Cerebellar cortex (tissue), 1 donor: ENCODE results near the gene ZSCAN26.

Experiments
- DNase-seq: peaks from one replicate; pipeline ENCODE4 v3.0.0-alpha.2; 2015; ENCODE audit warnings: low spot score

ZSCAN26 gene

GRCh38 chr6:28266962-28267694 lies at the start of gene ZSCAN26:
ZSCAN26 (plus strand) TSS chr6:28267143; CDS start chr6:28271920, 4,777 bp downstream.
- DNase-seq = peak; percentile 93

- no peak for DNase-seq
These were observed 49.1 kb upstream of the ZSCAN26 start for GRCh38 chr6:28217890-28218289.

GRCh38 chr6:28218312-28219248 lies 48.4 kb upstream of the ZSCAN26 start:
- DNase-seq = peak; percentile 60

GRCh38 chr6:28220257-28221133 lies 46.4 kb upstream of the ZSCAN26 start:
- peak; percentile 18 for DNase-seq

- DNase-seq = no peak
These were observed 42.5 kb upstream of the ZSCAN26 start for GRCh38 chr6:28224131-28225055.

- DNase-seq = peak; percentile 93
These were observed 41.7 kb upstream of the ZSCAN26 start, which contains the start of gene ZSCAN9 for GRCh38 chr6:28225056-28225834. ZSCAN9 (plus strand) TSS chr6:28225275; CDS start chr6:28227085, 1,810 bp downstream.

GRCh38 chr6:28226460-28226859 lies 40.5 kb upstream of the ZSCAN26 start:
- no peak for DNase-seq

- DNase-seq = no peak
These were observed 34.2 kb upstream of the ZSCAN26 start for GRCh38 chr6:28232785-28233184.

GRCh38 chr6:28235912-28236452 lies 31.0 kb upstream of the ZSCAN26 start:
- no peak for DNase-seq

GRCh38 chr6:28239636-28240035 lies 27.3 kb upstream of the ZSCAN26 start:
- no peak for DNase-seq

- no peak for DNase-seq
These were observed 26.5 kb upstream of the ZSCAN26 start for GRCh38 chr6:28240471-28240870.

GRCh38 chr6:28243946-28244345 lies 23.0 kb upstream of the ZSCAN26 start:
- DNase-seq = no peak

GRCh38 chr6:28245206-28245941 lies 21.6 kb upstream of the ZSCAN26 start:
- no peak for DNase-seq

GRCh38 chr6:28248916-28249315 lies 18.0 kb upstream of the ZSCAN26 start:
- no peak for DNase-seq

GRCh38 chr6:28250747-28251146 lies 16.2 kb upstream of the ZSCAN26 start:
- no peak for DNase-seq

GRCh38 chr6:28251661-28252008 lies 15.3 kb upstream of the ZSCAN26 start:
- DNase-seq = no peak

GRCh38 chr6:28252009-28252975 lies 14.7 kb upstream of the ZSCAN26 start, which contains the start of gene ZKSCAN4:
ZKSCAN4 (minus strand) TSS chr6:28252269; CDS start chr6:28251980, 289 bp downstream.
- DNase-seq = peak; percentile 96

GRCh38 chr6:28254121-28254519 lies 12.8 kb upstream of the ZSCAN26 start:
- no peak for DNase-seq
